ENCODE data around the gene CUEDC1. TPM values are rescaled to one million over a fixed set of nuclear protein-coding genes. Genes with fewer than 3 reads are reported as not detected.
A peak's percentile ranks its signal among the peaks of the same experiment; 100 is the strongest.

CUEDC1 gene
- total and polyA plus RNA-seq, 4 donors, result 19.7 to 55.7 (median 29.2) TPM

DNA sequence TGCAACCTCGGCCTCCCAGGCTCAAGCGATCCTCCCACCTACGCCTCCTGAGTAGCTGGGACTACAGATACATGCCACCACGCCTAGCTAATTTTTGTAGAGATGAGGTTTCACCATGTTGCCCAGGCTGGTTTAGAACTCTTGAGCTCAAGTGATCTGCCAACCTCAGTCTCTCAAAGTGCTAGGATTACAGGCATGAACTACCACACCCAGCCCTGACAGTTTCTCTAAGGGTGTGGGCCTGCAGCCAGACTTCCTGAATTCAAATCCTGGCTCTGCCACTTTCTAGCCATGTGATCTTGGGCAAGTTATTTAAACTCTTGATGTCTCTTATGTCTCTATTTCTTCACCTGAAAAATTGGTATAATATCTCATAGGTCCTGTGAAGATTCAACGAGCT is 5.6 kb downstream of the CUEDC1 start:
- TF ChIP-seq, protein P1, sequence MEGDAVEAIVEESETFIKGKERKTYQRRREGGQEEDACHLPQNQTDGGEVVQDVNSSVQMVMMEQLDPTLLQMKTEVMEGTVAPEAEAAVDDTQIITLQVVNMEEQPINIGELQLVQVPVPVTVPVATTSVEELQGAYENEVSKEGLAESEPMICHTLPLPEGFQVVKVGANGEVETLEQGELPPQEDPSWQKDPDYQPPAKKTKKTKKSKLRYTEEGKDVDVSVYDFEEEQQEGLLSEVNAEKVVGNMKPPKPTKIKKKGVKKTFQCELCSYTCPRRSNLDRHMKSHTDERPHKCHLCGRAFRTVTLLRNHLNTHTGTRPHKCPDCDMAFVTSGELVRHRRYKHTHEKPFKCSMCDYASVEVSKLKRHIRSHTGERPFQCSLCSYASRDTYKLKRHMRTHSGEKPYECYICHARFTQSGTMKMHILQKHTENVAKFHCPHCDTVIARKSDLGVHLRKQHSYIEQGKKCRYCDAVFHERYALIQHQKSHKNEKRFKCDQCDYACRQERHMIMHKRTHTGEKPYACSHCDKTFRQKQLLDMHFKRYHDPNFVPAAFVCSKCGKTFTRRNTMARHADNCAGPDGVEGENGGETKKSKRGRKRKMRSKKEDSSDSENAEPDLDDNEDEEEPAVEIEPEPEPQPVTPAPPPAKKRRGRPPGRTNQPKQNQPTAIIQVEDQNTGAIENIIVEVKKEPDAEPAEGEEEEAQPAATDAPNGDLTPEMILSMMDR (IDR thresholded peaks at IDR 0.05; ENCODE audit: control extremely low read depth, extremely low read depth), result no peak
- no peaks in the 10 kb centered on the region for H3K36me3 ChIP-seq (ENCODE audit: control insufficient read depth in 4 of 4, insufficient read depth in 4 of 4, low read length in 4 of 4)
- DNase-seq, result no peak
- peak overlapping the region; percentile 83 to 93 for H3K27ac ChIP-seq (ENCODE audit: low read depth in 1 of 2, low read length in 1 of 2)
- no peak for ATAC-seq (ENCODE audit: insufficient read depth, low FRiP score)
- H3K27me3 ChIP-seq (ENCODE audit: control insufficient read depth in 3 of 3, insufficient read depth in 3 of 3, low read length in 2 of 3), result no peaks in the 10 kb centered on the region
- H3K9ac ChIP-seq (ENCODE audit: insufficient read depth in 1 of 2, low read length in 2 of 2), result no peak overlapping the region
- H3K4me3 ChIP-seq, result no peak overlapping the region
- peaks cover 13 to 56% (median 35%) of the 10 kb centered on the region in 5 donors for H3K4me1 ChIP-seq (ENCODE audit: control insufficient read depth in 5 of 5, insufficient read depth in 5 of 5, low read length in 5 of 5)
- WGBS, 2 donors, result 66 to 84% methylated on average over 5 of the region's 5 CpGs
- no peaks in the 10 kb centered on the region for H3K9me3 ChIP-seq (ENCODE audit: control insufficient read depth in 4 of 4, insufficient read depth in 3 of 4, low read length in 3 of 4)

GRCh38 chr17:57948555-57949420 is 6.4 kb downstream of the CUEDC1 start:
- Histone ChIP-seq H3K27me3 (ENCODE audit: control insufficient read depth in 3 of 3, insufficient read depth in 3 of 3, low read length in 2 of 3) (no peaks in the 10 kb centered on the region), H3K4me1 (ENCODE audit: control insufficient read depth in 5 of 5, insufficient read depth in 5 of 5, low read length in 5 of 5) (peaks cover 12 to 55% (median 32%) of the 10 kb centered on the region in 5 donors), H3K36me3 (ENCODE audit: control insufficient read depth in 4 of 4, insufficient read depth in 4 of 4, low read length in 4 of 4) (no peaks in the 10 kb centered on the region), H3K9me3 (ENCODE audit: control insufficient read depth in 4 of 4, insufficient read depth in 3 of 4, low read length in 3 of 4) (no peaks in the 10 kb centered on the region), H3K4me3 (no peak overlapping the region), H3K27ac (ENCODE audit: low read depth in 1 of 2, low read length in 1 of 2) (peak overlapping the region; percentile 83 to 93), H3K9ac (ENCODE audit: insufficient read depth in 1 of 2, low read length in 2 of 2) (peak overlapping the region in 1 of 2 donors; percentile 37)
- 31 to 42% methylated on average over 5 of the region's 5 CpGs for WGBS, 2 donors
- ATAC-seq (ENCODE audit: insufficient read depth, low FRiP score), result peak; percentile 49
- TF ChIP-seq, protein P1 (IDR thresholded peaks at IDR 0.05; ENCODE audit: control extremely low read depth, extremely low read depth), result no peak
- no peak for DNase-seq

GRCh38 chr17:57948169-57948554 is 7.0 kb downstream of the CUEDC1 start:
- ATAC-seq (ENCODE audit: insufficient read depth, low FRiP score) (no peak), DNase-seq (no peak)
- WGBS, 2 donors, result 75 to 84% methylated on average over 5 of the region's 5 CpGs
- peaks cover 6 to 55% (median 29%) of the 10 kb centered on the region in 5 donors for H3K4me1 ChIP-seq (ENCODE audit: control insufficient read depth in 5 of 5, insufficient read depth in 5 of 5, low read length in 5 of 5)
- no peak overlapping the region for H3K4me3 ChIP-seq
- no peaks in the 10 kb centered on the region for H3K27me3 ChIP-seq (ENCODE audit: control insufficient read depth in 3 of 3, insufficient read depth in 3 of 3, low read length in 2 of 3)
- TF ChIP-seq, protein P1 (IDR thresholded peaks at IDR 0.05; ENCODE audit: control extremely low read depth, extremely low read depth), result no peak
- no peaks in the 10 kb centered on the region for H3K9me3 ChIP-seq (ENCODE audit: control insufficient read depth in 4 of 4, insufficient read depth in 3 of 4, low read length in 3 of 4)
- peak overlapping the region; percentile 83 to 89 for H3K27ac ChIP-seq (ENCODE audit: low read depth in 1 of 2, low read length in 1 of 2)
- H3K36me3 ChIP-seq (ENCODE audit: control insufficient read depth in 4 of 4, insufficient read depth in 4 of 4, low read length in 4 of 4), result no peaks in the 10 kb centered on the region
- no peak overlapping the region for H3K9ac ChIP-seq (ENCODE audit: insufficient read depth in 1 of 2, low read length in 2 of 2)

Measured in lung (tissue), 12 donors.